ENCODE data around the gene CFAP99.

CFAP99 gene

DNA sequence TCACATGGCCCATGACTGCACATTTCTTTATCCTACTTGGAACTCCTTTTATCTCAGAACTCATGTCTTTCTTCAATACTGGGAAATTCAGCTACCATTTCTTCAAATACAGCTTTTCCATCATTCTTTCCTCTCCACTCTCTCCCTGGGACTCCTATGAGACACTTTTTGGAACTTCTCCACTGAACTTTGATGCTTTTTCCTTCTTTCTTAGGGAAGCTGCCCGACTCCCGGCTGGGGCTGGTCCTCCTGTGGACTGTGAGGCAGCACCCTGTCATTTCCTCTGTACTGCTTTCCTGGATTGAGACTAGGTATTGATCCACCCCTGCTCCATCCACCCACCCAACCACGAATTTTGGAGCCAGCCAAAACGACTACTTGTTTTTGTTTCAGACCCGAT is 40.4 kb upstream of the CFAP99 start:
- TF ChIP-seq, protein P1, sequence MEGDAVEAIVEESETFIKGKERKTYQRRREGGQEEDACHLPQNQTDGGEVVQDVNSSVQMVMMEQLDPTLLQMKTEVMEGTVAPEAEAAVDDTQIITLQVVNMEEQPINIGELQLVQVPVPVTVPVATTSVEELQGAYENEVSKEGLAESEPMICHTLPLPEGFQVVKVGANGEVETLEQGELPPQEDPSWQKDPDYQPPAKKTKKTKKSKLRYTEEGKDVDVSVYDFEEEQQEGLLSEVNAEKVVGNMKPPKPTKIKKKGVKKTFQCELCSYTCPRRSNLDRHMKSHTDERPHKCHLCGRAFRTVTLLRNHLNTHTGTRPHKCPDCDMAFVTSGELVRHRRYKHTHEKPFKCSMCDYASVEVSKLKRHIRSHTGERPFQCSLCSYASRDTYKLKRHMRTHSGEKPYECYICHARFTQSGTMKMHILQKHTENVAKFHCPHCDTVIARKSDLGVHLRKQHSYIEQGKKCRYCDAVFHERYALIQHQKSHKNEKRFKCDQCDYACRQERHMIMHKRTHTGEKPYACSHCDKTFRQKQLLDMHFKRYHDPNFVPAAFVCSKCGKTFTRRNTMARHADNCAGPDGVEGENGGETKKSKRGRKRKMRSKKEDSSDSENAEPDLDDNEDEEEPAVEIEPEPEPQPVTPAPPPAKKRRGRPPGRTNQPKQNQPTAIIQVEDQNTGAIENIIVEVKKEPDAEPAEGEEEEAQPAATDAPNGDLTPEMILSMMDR (IDR thresholded peaks at IDR 0.05): no peak

DNA sequence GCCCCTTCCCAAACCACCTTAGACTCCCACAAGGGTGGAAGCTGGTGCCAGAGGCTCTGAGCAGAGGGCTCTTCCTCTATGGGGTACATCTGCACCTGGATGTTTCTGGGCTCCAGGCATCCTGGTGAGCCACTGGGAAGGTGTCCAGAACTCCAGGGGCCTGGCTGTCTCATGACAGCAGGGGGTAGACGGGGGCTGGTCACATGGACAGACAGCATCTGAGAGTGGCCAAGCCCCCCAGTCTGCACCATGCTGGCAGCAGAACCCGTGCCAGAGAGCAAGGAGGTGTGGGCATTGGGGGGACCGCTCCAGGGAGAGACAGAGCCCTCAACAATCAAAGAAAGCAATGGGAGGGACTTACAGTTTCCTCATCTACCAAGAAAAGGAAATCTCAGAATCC is 39.9 kb upstream of the CFAP99 start:
- TF ChIP-seq, protein P1 (IDR thresholded peaks at IDR 0.05): no peak

DNA sequence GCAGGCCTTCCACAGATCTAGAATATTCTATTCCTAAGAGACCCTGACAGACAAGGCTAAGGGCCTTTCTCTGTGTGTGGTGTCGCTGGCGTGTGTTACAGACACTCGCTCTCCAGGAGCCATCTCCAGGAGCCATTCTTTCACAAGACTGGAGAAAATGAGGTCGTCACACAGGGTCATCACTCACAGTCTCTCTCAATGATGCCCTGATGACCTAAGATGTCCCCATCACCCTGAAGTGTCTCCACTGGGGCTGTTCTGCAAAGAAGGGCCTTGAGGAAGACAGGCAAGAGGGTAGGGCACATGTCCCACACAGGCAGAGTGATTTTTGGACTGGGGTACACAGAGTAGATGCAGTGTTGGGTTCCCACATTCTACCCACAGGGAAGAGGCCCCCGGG is 35.0 kb upstream of the CFAP99 start:
- TF ChIP-seq, protein P1 (IDR thresholded peaks at IDR 0.05): no peak

DNA sequence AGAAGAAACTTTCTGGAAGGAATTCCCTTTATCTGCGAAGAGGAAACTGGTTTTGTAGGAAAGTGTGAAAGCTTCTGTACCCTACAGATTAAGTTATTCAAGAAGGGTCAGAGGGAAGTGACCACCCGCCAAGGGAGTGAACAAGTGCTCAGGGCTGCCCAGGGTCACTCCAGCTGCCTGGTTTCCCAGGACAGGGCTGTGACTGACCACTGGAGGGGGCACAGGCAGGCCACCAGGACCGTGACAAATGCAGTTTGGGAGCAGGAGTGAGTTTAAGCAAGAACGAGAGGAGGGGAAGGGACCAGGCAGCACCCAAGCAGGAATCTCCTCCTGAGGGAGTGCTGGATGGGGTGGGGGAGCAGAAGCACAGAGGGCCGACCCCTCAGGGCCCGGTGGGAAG is 34.5 kb upstream of the CFAP99 start:
- TF ChIP-seq, protein P1 (IDR thresholded peaks at IDR 0.05): no peak

DNA sequence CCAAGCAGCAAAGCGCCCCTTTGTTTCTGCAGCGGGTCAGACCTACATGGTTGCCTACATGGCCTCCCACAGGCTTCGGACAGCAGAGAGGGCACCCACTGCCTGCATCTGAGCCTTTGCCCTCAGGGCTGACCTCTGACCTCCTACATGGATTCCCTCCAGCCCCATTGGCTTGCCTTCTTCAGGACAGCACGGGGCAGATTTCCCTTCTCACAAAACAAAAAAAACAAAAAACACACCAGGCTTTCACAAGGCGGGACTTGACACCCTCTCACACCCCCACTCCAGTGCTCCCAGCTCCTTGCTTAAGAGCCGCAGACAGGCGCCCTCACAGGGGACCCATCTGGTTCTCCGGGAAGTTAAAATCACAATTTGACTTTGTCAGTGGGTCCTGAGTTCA is 33.2 kb upstream of the CFAP99 start:
- TF ChIP-seq, protein P1 (IDR thresholded peaks at IDR 0.05): no peak

DNA sequence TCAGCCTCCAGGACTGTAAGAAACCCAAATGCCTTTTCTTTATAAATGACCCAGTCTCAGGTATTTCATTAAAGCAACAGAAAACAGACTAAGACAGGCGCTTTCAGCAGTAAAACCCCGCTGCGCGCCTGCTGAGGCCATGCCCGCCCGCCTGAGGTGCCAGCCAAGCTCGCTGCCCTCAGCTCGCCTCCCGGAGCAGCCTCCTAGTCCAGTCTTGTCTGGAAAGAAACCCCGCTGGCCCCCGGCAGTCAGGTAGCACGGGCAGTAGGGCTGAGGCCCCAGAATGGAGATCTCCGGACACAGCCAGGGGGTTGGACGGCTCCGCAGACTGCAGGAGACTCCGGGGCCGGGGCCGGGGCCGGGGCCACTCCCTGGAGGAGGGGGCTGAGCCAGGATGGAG is 32.0 kb upstream of the CFAP99 start:
- TF ChIP-seq, protein P1 (IDR thresholded peaks at IDR 0.05): no peak

DNA sequence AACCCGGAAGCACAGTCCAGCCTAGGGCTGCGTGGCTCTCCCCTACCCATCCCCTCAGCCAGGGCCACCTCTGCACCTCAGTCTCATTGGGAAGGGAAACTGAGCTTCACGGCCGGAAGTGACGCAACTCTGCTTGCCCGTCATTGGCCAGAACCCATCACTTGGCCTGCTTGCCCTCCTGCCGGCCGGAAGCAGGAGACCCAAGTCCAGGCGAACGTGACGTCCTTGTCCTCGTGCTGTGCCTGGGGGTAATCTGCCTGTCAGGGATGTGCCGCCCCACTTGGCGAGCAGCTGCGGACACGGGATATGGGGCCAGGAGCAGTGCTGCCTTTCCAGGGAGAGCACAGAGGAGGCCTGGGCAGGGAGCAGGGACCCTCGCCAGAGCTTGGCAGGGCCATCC is 31.5 kb upstream of the CFAP99 start:
- TF ChIP-seq, protein P1 (IDR thresholded peaks at IDR 0.05): no peak

DNA sequence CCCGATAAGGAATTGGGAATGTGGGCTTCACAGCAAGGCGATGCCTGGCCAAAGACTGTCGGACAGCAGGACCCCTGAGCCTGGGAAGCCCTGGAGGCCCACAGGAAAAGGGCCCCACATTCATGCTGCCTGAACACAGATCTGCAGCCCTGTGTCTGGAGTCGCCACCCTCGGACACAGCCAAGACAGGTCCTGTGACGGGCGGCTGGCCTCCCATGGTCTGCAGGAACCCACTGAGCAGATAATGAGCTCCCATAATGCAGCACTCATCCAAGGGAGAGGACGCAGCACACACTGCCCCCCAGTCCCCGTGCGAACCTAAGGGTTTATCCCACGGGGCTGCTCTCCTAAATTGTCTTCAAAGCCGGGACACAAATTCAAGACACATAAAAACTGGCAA is 30.9 kb upstream of the CFAP99 start:
- TF ChIP-seq, protein P1 (IDR thresholded peaks at IDR 0.05): no peak

Measured in LNCAP (cell line).